CD4-positive, alpha-beta T cell treated with Interleukin-1 beta for 1 hour (primary cell): ENCODE measurements around the gene C17orf58.
A peak's percentile ranks its signal among the peaks of the same experiment; 100 is the strongest.

ENCODE experiments used
- DNase-seq, 2 donors: peaks; one replicate each; pipeline ENCODE4 v3.0.0-alpha.2; 2020 to 2022

Gene C17orf58

DNA sequence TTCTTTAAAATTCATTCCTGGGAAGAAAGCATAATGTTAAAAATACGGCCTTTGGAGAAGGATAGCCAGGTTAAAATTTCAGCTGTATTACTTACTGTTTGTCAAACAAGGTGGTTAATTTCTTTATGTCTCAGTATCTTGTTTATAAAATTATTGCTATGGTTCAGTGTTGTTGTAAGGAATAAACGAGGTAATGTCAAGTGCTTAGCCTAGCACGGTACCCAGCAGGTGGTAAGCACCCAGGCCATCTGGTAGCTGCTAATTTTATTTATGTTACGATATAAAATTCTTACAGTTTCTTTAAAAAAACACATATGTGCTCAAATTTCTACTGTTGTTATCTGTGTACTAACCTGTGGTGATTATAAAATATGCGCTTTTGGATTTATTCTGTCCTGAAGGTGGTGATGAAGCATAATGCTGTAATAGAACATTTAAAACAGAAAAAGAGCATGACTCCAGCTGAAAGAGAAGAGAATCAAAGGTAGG, 48.9 kb downstream of the C17orf58 start:
- DNase-seq: no peak

DNA sequence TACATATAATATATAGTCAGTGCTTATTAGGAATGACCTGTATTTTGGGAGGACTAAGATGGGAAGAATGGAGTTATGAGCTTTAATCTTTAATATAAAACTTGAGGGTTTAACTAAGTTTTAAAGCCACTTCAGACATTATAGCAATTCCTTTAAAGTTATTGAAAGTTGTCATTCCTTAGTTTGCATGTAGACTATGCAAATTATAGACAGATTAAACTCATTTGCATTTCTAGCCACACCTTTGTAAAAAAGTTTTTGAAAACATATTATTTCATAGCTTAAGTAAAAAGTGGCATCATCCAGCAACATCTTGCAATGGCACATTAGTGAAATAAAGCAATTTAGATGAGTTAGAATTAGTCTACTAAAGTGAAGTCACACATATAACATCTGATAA, 49.8 kb downstream of the C17orf58 start:
- no peak for DNase-seq

DNA sequence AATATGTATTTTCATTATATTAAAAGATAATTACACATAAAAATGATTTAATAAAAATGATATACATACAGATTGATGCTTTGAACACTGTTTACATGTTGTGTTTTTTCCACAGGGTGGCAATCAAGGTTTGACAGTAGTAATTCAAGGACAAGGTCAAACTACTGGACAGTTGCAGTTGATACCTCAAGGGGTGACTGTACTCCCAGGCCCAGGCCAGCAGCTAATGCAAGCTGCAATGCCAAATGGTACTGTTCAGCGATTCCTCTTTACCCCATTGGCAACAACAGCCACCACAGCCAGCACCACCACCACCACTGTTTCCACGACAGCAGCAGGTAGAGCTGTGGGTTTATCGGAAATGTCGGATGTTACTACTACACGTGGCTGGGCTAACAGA, 52.2 kb downstream of the C17orf58 start:
- no peak for DNase-seq

DNA sequence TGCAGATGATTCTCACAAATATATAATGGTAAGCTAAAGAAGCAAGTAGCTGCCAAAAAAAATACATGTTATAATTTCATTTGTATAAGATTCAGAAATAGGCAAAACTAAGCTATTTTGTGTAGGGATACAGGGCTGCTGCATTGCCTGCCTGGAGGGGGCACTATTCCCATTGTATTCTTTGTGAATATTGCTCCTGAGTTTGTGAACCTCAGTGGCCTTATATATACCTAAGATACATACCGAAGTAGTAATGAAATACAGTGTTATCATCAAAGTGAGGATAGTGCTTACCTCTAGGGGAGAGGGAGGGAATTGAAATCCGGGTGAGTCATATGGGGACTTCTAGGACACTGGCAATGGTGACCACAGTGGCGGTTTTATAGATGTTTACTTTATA, 53.5 kb downstream of the C17orf58 start:
- peak in 1 of 2 donors; percentile 10 for DNase-seq
